Endothelial cell of umbilical vein (primary cell): Measurements from ENCODE around the gene ARMH3. TPM values are rescaled to one million over a fixed set of nuclear protein-coding genes. Genes with fewer than 3 reads are reported as not detected.

ENCODE experiments used
- BruUV-seq: library from RNA; stranded (reverse); fragments of 400-500 nt; replicated peaks from 2 replicates; lab custom pipeline; 2021; lab: Mats Ljungman, UMichigan
- CTCF ChIA-PET: fragments of 300-600, 350-600 bp; sonication (Branson Sonifier 250); formaldehyde crosslinking; loops from one replicate; lab custom pipeline; 2021; ENCODE audit warnings: antibody characterized with exemption, inconsistent platforms; lab: Charles Lee
- POLR2A ChIA-PET: fragments of 300-600, 350-600 bp; sonication (Branson Sonifier 250); formaldehyde crosslinking; loops from one replicate; lab custom pipeline; 2021; ENCODE audit warnings: antibody characterized with exemption, inconsistent platforms; lab: Charles Lee
- DNase-seq: peaks from one replicate; pipeline ENCODE4 v3.0.0-alpha.2; 2011; ENCODE audit warnings: low read depth, low spot score
- FAIRE-seq: peaks from 2 replicates; lab custom pipeline; 2011; peaks lifted over from hg19 to GRCh38; lab: Jason Lieb, UNC
- H2AFZ ChIP-seq: 2 replicates; pipeline ENCODE4 v1.6.0; 2012; ENCODE audit warnings: low read depth, low read length, control low read depth, inconsistent platforms
- H3K27ac ChIP-seq: 2 replicates; pipeline ENCODE4 v1.5.1; 2011; ENCODE audit warnings: low read depth, mild to moderate bottlenecking, control low read depth, low read length, moderate library complexity; ENCODE audit not compliant: insufficient read depth
- H3K27me3 ChIP-seq, 2 experiments: 2 replicates each; pipeline versions ENCODE4 v1.6.0 to v1.6.1; 2011; ENCODE audit warnings: low read length in 2 of 2, mixed read lengths in 1 of 2; ENCODE audit not compliant: control insufficient read depth in 2 of 2, insufficient read depth in 2 of 2
- H3K36me3 ChIP-seq, 2 experiments: 2 replicates in 1 of 2; 3 replicates in 1 of 2; pipeline ENCODE4 v1.5.1; 2011; ENCODE audit warnings: low read length in 2 of 2, mild to moderate bottlenecking in 1 of 2, moderate library complexity in 1 of 2; ENCODE audit not compliant: control insufficient read depth in 2 of 2, insufficient read depth in 2 of 2; ENCODE audit errors: extremely low read depth in 1 of 2
- H3K4me1 ChIP-seq: 3 replicates; pipeline ENCODE4 v1.5.1; 2011; ENCODE audit warnings: mild to moderate bottlenecking, low read length; ENCODE audit not compliant: control insufficient read depth, insufficient read depth; ENCODE audit errors: extremely low read depth
- H3K4me2 ChIP-seq: 2 replicates; pipeline ENCODE4 v1.6.1; 2011; ENCODE audit warnings: low read length, control low read depth, mixed read lengths; ENCODE audit not compliant: insufficient read depth
- H3K4me3 ChIP-seq, 3 experiments: fragments of 200-600 bp in 1 of 3; sonication (generic), shearing (Covaris generic) in 1 of 3; replicated peaks in 1 of 3; 2 replicates each; pipeline ENCODE4 v1.5.1; 2011 to 2016; ENCODE audit warnings: control low read depth in 3 of 3, low read length in 3 of 3, mild to moderate bottlenecking in 2 of 3, inconsistent platforms in 1 of 3, low read depth in 1 of 3, moderate library complexity in 1 of 3; ENCODE audit not compliant: insufficient read depth in 1 of 3
- H3K79me2 ChIP-seq: 2 replicates; pipeline ENCODE4 v1.6.0; 2012; ENCODE audit warnings: low read length, inconsistent platforms; ENCODE audit not compliant: control insufficient read depth, insufficient read depth
- H3K9ac ChIP-seq: replicated peaks from 2 replicates; pipeline ENCODE3; 2011; ENCODE audit warnings: low read length, control low read depth; ENCODE audit not compliant: insufficient read depth; ENCODE audit errors: extremely low read depth
- H3K9me1 ChIP-seq: replicated peaks from 3 replicates; pipeline ENCODE4 v1.6.0; 2011; ENCODE audit warnings: mild to moderate bottlenecking, low read length; ENCODE audit not compliant: control insufficient read depth, insufficient read depth; ENCODE audit errors: extremely low read depth
- H3K9me3 ChIP-seq: replicated peaks from 2 replicates; pipeline ENCODE4 v1.5.1; 2012; ENCODE audit warnings: low read length, inconsistent platforms; ENCODE audit not compliant: control insufficient read depth, insufficient read depth
- H4K20me1 ChIP-seq: replicated peaks from 2 replicates; pipeline ENCODE3; 2011; ENCODE audit warnings: mild to moderate bottlenecking, low read length; ENCODE audit not compliant: control insufficient read depth, insufficient read depth; ENCODE audit errors: extremely low read depth
- EZH2 ChIP-seq: IDR thresholded peaks from 2 replicates; pipeline ENCODE4 v1.6.1; 2012; ENCODE audit warnings: borderline replicate concordance, low read depth, mild to moderate bottlenecking, moderate library complexity, low read length, inconsistent platforms; ENCODE audit not compliant: severe bottlenecking
- FOS ChIP-seq: IDR thresholded peaks from 2 replicates; pipeline ENCODE4 v1.6.1; 2011; ENCODE audit warnings: mild to moderate bottlenecking, low read length, moderate library complexity, borderline replicate concordance; ENCODE audit not compliant: insufficient read depth
- GATA2 ChIP-seq: IDR thresholded peaks from 2 replicates; pipeline ENCODE4 v1.7.0; 2011; ENCODE audit warnings: low read depth, mild to moderate bottlenecking, moderate library complexity, mixed read lengths, low read length; ENCODE audit not compliant: insufficient read length, insufficient read depth
- JUN ChIP-seq: IDR thresholded peaks from 2 replicates; pipeline ENCODE4 v1.6.1; 2011; ENCODE audit warnings: borderline replicate concordance, low read depth; ENCODE audit not compliant: insufficient read length, insufficient read depth
- MYC ChIP-seq: IDR thresholded peaks from one replicate; pipeline ENCODE4 v1.6.1; 2011; ENCODE audit warnings: mild to moderate bottlenecking, low read depth, low read length
- POLR2A ChIP-seq: IDR thresholded peaks from 2 replicates; pipeline ENCODE4 v1.6.1; 2012; ENCODE audit warnings: low read depth, mild to moderate bottlenecking, control low read depth, low read length
- POLR2AphosphoS5 ChIP-seq: IDR thresholded peaks from 2 replicates; pipeline ENCODE4 v1.6.1; 2012; ENCODE audit warnings: low read depth, mild to moderate bottlenecking, control low read depth, low read length, moderate library complexity; ENCODE audit not compliant: insufficient read depth
- dilution Hi-C: fragments of 300-500 bp; cut with MboI; formaldehyde crosslinking; loops from one replicate; pipeline ENCODE4 v1.15.0; 2019; ENCODE audit warnings: low sequenced_read_pairs; ENCODE audit not compliant: extremely low pct_ligation_motif_present
- intact Hi-C: fragments of 100-400 bp; cut with micrococcal nuclease; formaldehyde crosslinking; loops from one replicate; pipeline ENCODE4 v1.10.0; 2022
- polyA plus RNA-seq, 4 experiments: library from polyadenylated mRNA; depleted of rRNA in 3 of 4; stranded (reverse) in 3 of 4; unstranded in 1 of 4; fragments of >200 nt; gene quantifications; 2 replicates each; pipeline versions ENCODE4 v1.2.1 to v1.2.3, GENCODE V29; 2011 to 2012; ENCODE audit warnings: missing spikeins in 1 of 4
- total RNA-seq: library from RNA; stranded (reverse); gene quantifications from 2 replicates; pipeline ENCODE4 v1.2.3, GENCODE V29; 2021
- TF ChIP-seq, protein P1 (sequence below), 2 donors: IDR thresholded peaks; 1 replicate in 1 of 2; 2 replicates in 1 of 2; pipeline ENCODE4 v1.5.1; 2011; ENCODE audit warnings: low read length in 2 of 2, mild to moderate bottlenecking in 2 of 2, moderate library complexity in 2 of 2, control low read depth in 1 of 2, inconsistent platforms in 1 of 2, low read depth in 1 of 2; ENCODE audit not compliant: insufficient read depth in 1 of 2; ENCODE audit errors: extremely low read depth in 1 of 2
- TF ChIP-seq, protein P2 (sequence below): IDR thresholded peaks from 2 replicates; pipeline ENCODE4 v1.6.1; 2011; ENCODE audit not compliant: insufficient read depth, insufficient read length

The ARMH3 gene
- total and polyA plus RNA-seq, 2 donors (not counting 3 experiments of a cell fraction or from before 2014, with no cell fraction given): 13.1 to 17.6 TPM

DNA sequence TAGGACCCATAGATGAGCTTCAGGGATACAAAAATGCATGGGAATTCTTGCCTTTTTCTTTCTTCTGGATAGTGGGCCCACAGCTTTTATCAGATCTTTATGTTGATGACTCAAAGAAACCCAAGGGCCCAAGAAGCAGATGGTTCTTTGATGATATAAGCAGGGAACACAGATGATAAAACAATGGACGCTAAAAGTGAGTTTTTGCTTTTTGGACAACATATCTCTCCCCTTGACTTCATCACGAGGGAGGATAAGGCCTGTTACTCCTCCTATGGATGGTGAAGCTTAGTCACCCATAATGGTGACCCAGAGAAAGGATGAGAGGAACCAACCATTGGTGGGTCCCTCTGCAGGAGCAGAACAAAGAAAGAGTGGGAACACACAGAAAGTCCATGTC is 231.2 kb downstream of the ARMH3 start:
- no peaks in the 10 kb centered on the region for H4K20me1 ChIP-seq
- no peak for DNase-seq
- no peaks in the 10 kb centered on the region for H3K27me3 ChIP-seq
- POLR2A ChIA-PET: no interaction called here
- dilution Hi-C loops: no loop called here
- H2AFZ ChIP-seq: no peak overlapping the region
- H3K36me3 ChIP-seq: no peaks in the 10 kb centered on the region
- no peaks in the 10 kb centered on the region for H3K79me2 ChIP-seq
- intact Hi-C loops: no loop called here
- CTCF ChIA-PET: interaction anchor here (1.0 to 1.9 kb wide), 3 partner anchors 10 to 222 kb away, joined by 3 to 6 read pairs (median 3); no protein-coding TSS in a partner anchor
- H3K9me3 ChIP-seq: no peaks in the 10 kb centered on the region
- no peak overlapping the region for H3K4me2 ChIP-seq
- H3K4me1 ChIP-seq: no peaks in the 10 kb centered on the region
- no TSS peak for BruUV-seq
- TF ChIP-seq MYC: no peak
- no peak for TF ChIP-seq GATA2
- TF ChIP-seq POLR2A: no peak
- no peak for TF ChIP-seq FOS
- TF ChIP-seq, protein P1, sequence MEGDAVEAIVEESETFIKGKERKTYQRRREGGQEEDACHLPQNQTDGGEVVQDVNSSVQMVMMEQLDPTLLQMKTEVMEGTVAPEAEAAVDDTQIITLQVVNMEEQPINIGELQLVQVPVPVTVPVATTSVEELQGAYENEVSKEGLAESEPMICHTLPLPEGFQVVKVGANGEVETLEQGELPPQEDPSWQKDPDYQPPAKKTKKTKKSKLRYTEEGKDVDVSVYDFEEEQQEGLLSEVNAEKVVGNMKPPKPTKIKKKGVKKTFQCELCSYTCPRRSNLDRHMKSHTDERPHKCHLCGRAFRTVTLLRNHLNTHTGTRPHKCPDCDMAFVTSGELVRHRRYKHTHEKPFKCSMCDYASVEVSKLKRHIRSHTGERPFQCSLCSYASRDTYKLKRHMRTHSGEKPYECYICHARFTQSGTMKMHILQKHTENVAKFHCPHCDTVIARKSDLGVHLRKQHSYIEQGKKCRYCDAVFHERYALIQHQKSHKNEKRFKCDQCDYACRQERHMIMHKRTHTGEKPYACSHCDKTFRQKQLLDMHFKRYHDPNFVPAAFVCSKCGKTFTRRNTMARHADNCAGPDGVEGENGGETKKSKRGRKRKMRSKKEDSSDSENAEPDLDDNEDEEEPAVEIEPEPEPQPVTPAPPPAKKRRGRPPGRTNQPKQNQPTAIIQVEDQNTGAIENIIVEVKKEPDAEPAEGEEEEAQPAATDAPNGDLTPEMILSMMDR (IDR thresholded peaks at IDR 0.05; ENCODE audit: extremely low read depth in 1 of 2, insufficient read depth in 1 of 2, low read depth in 1 of 2, low read length in 2 of 2): no peak
- no peak for TF ChIP-seq POLR2AphosphoS5
- no peak for TF ChIP-seq JUN
- TF ChIP-seq, protein P2, sequence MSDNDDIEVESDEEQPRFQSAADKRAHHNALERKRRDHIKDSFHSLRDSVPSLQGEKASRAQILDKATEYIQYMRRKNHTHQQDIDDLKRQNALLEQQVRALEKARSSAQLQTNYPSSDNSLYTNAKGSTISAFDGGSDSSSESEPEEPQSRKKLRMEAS: no peak
- TF ChIP-seq EZH2: no peak
- H3K4me3 ChIP-seq: no peak overlapping the region
- no peak for FAIRE-seq
- no peaks in the 10 kb centered on the region for H3K9me1 ChIP-seq
- H3K27ac ChIP-seq: no peak overlapping the region
- H3K9ac ChIP-seq: no peak overlapping the region
